Activated T-cell treated with anti-CD3 and anti-CD28 coated beads, Interleukin-2, amount 50 U/mL, for 4 hours (primary cell): ENCODE results near the gene CENPT. TPM values are rescaled to one million over a fixed set of nuclear protein-coding genes. Genes with fewer than 3 reads are reported as not detected.
A peak's percentile ranks its signal among the peaks of the same experiment; 100 is the strongest.
"Not testable (repeated sequence)": the region's sequence is repeated elsewhere in the genome, so short reads cannot be mapped to it uniquely, and the experiment has no call there.

Experiments used
- ATAC-seq, 2 donors: fragments of 200-7000 bp; cut with Tn5 transposase; one replicate each; pipeline ENCODE4 v1.10.0; 2021
- DNase-seq: peaks from one replicate; pipeline ENCODE4 v3.0.0-alpha.2; 2020
- H3K27me3 Mint-ChIP-seq: one replicate; pipeline ENCODE4 v1.8.0; 2021; ENCODE audit warnings: low read depth, mixed read lengths
- H3K36me3 Mint-ChIP-seq: one replicate; pipeline ENCODE4 v1.8.0; 2022; ENCODE audit warnings: mixed read lengths; ENCODE audit not compliant: insufficient read depth
- H3K4me1 Mint-ChIP-seq: one replicate; pipeline ENCODE4 v1.8.0; 2021; ENCODE audit warnings: low read depth, mixed read lengths
- H3K4me3 Mint-ChIP-seq: one replicate; pipeline ENCODE4 v1.8.0; 2021; ENCODE audit warnings: mild to moderate bottlenecking, moderate library complexity, mixed read lengths
- H3K9me3 Mint-ChIP-seq: one replicate; pipeline ENCODE4 v1.8.0; 2021; ENCODE audit warnings: mixed read lengths
- total RNA-seq, 3 donors: library from RNA; stranded (reverse); gene quantifications; one replicate each; pipeline ENCODE4 v1.2.1, GENCODE V29; 2021

CENPT gene
- total RNA-seq, 3 donors from 2014 or later = 40.4 to 52.0 (median 46.3) TPM

- no peak for ATAC-seq
- H3K4me1 Mint-ChIP-seq = peaks cover 50% of the 10 kb centered on the region
- no peak for DNase-seq
- no peaks in the 10 kb centered on the region for H3K9me3 Mint-ChIP-seq
- no peaks in the 10 kb centered on the region for H3K27me3 Mint-ChIP-seq
- H3K36me3 Mint-ChIP-seq = peaks cover 4% of the 10 kb centered on the region
- H3K4me3 Mint-ChIP-seq = peak overlapping the region; percentile 87
These were observed 1.5 kb downstream of the CENPT start for GRCh38 chr16:67846063-67846319.

DNA sequence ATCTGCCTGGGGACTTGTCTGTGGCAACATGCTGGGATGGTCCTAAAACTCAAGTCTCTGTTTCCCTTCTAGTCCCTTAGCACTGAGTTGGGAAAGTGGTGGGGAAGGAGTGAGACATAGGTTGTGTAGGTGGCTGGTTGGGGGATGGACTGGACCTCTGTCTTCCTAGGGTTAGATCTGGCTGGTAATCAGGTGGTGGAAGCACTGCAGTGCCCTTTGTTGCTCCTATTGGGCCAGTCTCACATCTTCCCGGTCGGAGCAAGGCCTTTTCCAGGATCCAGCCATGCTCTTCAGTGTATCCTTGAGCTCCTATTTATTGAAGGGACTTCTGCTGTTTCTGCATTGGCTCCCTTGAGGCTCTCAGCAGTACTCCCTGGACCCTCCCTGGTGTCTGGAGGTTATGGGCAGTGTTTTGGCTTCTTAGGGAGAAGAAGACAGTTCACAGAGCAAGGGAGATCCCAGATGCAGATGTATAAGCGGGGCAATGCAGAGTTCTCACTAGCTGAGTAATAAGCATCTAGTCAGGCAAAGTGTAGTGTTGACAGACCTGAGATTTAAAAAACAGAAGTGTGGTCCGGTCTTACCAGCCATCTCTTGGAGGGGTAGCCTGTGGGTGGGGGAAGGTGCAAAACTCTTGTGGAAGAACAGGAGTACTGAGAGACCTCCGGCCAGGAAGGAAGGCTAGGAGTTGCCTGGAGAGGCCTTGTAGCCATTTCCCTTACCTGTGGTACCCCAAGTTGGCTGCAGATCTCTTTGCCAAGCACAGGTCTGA is 2.0 kb downstream of the CENPT start:
- peak overlapping the region; percentile 87 for H3K4me3 Mint-ChIP-seq

DNA sequence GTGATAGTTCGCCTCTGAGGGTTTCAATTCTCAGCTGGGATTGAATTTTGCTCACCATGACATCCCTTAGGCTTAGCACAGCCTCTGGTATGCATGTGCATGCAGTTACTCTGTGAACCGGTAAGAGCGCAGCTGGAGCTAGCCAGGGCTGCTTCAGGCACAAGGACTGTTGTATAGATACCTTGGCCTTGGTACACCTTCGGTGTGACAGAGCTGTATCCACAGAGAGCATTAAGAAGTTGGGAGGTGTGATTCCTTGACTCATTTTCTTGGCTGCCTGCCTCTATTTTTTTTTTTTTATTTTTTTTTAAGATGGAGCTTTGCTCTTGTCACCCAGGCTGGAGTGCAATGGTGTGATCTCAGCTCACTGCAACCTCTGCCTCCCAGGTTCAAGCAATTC is 3.0 kb downstream of the CENPT start:
- peaks cover 4% of the 10 kb centered on the region for H3K36me3 Mint-ChIP-seq
- no peaks in the 10 kb centered on the region for H3K9me3 Mint-ChIP-seq
- no peaks in the 10 kb centered on the region for H3K27me3 Mint-ChIP-seq
- H3K4me3 Mint-ChIP-seq = peak overlapping the region; percentile 93
- peaks cover 50% of the 10 kb centered on the region for H3K4me1 Mint-ChIP-seq
- ATAC-seq (no peak), DNase-seq (no peak)

More for the DNA sequence above, 2.0 kb downstream of the CENPT start:
- Mint-ChIP-seq H3K9me3 (no peaks in the 10 kb centered on the region), H3K36me3 (peaks cover 4% of the 10 kb centered on the region), H3K4me1 (peaks cover 50% of the 10 kb centered on the region), H3K27me3 (no peaks in the 10 kb centered on the region)
- ATAC-seq = no peak
- DNase-seq = no peak

DNA sequence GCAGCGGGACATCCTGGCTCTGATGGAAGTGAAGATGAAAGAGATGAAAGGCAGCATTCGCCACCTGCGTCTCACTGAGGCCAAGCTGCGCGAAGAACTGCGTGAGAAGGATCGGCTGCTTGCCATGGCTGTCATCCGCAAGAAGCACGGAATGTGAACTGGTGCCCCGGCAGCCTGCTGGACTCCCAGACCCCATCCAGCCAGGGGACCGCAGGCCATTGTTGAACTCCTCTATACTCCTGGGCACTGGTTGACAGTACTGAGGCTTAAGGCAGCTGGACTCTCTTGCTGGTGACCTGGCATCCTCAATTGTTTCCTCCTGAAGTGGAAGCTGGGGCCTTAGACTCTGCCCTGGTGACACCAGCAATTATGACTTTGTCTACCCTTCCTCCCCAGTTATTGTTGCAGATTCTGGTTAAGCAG is 4.1 kb downstream of the CENPT start:
- ATAC-seq = peak in 1 of 2 donors; percentile 0
- no peak for DNase-seq
- no peaks in the 10 kb centered on the region for H3K36me3 Mint-ChIP-seq

DNA sequence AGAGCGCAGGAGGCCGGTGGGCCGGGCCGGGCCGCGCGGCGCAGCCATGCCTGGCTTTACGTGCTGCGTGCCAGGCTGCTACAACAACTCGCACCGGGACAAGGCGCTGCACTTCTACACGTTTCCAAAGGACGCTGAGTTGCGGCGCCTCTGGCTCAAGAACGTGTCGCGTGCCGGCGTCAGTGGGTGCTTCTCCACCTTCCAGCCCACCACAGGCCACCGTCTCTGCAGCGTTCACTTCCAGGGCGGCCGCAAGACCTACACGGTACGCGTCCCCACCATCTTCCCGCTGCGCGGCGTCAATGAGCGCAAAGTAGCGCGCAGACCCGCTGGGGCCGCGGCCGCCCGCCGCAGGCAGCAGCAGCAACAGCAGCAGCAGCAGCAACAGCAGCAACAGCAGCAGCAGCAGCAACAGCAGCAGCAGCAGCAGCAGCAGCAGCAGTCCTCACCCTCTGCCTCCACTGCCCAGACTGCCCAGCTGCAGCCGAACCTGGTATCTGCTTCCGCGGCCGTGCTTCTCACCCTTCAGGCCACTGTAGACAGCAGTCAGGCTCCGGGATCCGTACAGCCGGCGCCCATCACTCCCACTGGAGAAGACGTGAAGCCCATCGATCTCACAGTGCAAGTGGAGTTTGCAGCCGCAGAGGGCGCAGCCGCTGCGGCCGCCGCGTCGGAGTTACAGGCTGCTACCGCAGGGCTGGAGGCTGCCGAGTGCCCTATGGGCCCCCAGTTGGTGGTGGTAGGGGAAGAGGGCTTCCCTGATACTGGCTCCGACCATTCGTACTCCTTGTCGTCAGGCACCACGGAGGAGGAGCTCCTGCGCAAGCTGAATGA is 4.8 kb downstream of the CENPT start:
- H3K27me3 Mint-ChIP-seq = no peaks in the 10 kb centered on the region
- H3K4me3 Mint-ChIP-seq = peak overlapping the region; percentile 93
- peak; percentile 40 for DNase-seq
- no peaks in the 10 kb centered on the region for H3K9me3 Mint-ChIP-seq
- peak; percentile 32 to 36 for ATAC-seq
- no peaks in the 10 kb centered on the region for H3K36me3 Mint-ChIP-seq
- H3K4me1 Mint-ChIP-seq = peaks cover 42% of the 10 kb centered on the region

More for the DNA sequence above, 4.1 kb downstream of the CENPT start:
- Mint-ChIP-seq H3K9me3 (no peaks in the 10 kb centered on the region), H3K4me1 (peaks cover 46% of the 10 kb centered on the region), H3K27me3 (no peaks in the 10 kb centered on the region), H3K4me3 (peak overlapping the region; percentile 93)

DNA sequence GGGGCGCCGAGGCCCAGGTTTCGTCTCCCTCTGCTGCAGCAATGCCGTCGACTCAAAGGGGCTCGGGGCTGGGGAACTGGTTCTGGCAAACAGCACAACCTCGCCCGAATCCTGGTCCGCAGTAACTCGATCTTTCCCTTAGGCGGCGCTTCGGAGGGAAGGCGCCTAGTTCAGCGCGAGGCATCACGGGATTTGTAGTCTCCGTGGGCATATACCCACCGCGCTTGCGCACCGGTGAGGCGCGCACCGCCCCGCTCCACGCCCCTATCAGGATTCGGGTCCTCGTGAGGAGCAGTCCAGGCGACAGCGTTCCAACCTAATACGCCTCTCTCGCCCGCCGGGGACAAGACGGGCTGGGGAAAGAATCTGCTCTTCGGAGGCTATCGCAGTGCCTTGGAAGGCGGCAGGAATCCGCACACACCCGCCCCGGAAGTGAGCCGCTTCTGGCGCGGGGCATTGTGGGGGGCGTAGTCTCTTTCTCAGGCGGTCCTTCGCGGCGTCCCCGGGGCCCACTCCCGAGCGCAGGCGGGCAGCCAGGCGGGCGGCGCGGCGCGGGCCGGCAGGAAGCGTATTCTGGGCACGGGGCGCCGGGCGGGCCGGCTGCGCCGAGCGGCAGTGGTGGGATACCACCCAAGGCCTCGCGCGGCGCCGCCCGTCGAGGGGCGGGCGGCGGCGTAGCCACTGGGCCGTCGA is 5.5 kb downstream of the CENPT start, which contains the start of gene THAP11:
TSS of gene THAP11 (plus strand) at position 505 of the 693 bp plus-strand sequence. CDS start 235 bp downstream, outside the sequence.
- Mint-ChIP-seq H3K4me3 (peak within 1 kb of the TSS; percentile 93), H3K36me3 (no peaks in the 10 kb centered on the region), H3K27me3 (no peaks in the 10 kb centered on the region), H3K9me3 (no peaks in the 10 kb centered on the region), H3K4me1 (peaks cover 39% of the 10 kb centered on the region)
- DNase-seq (peak; percentile 89), ATAC-seq (peak; percentile 56 to 59)

GRCh38 chr16:67841198-67841815 is 6.2 kb downstream of the CENPT start:
- peaks cover 39% of the 10 kb centered on the region for H3K4me1 Mint-ChIP-seq
- DNase-seq = no peak
- ATAC-seq = no peak
- no peaks in the 10 kb centered on the region for H3K9me3 Mint-ChIP-seq
- no peaks in the 10 kb centered on the region for H3K36me3 Mint-ChIP-seq
- peak overlapping the region; percentile 93 for H3K4me3 Mint-ChIP-seq
- no peaks in the 10 kb centered on the region for H3K27me3 Mint-ChIP-seq

GRCh38 chr16:67837811-67838210 is 9.7 kb downstream of the CENPT start:
- H3K27me3 Mint-ChIP-seq = no peaks in the 10 kb centered on the region
- H3K4me3 Mint-ChIP-seq = no peak overlapping the region
- no peaks in the 10 kb centered on the region for H3K9me3 Mint-ChIP-seq
- ATAC-seq (no peak), DNase-seq (no peak)
- H3K36me3 Mint-ChIP-seq = no peaks in the 10 kb centered on the region
- peaks cover 17% of the 10 kb centered on the region for H3K4me1 Mint-ChIP-seq

GRCh38 chr16:67837190-67837589 is 10.3 kb downstream of the CENPT start:
- not testable (repeated sequence) for ATAC-seq, H3K36me3 Mint-ChIP-seq, H3K9me3 Mint-ChIP-seq, DNase-seq, H3K27me3 Mint-ChIP-seq, H3K4me3 Mint-ChIP-seq
- H3K4me1 Mint-ChIP-seq = peaks cover 20% of the 10 kb centered on the region

- Mint-ChIP-seq H3K27me3 (no peaks in the 10 kb centered on the region), H3K9me3 (no peaks in the 10 kb centered on the region), H3K4me1 (peaks cover 15% of the 10 kb centered on the region), H3K4me3 (peak overlapping the region; percentile 89), H3K36me3 (peaks cover 4% of the 10 kb centered on the region)
- ATAC-seq (no peak), DNase-seq (no peak)
These were observed 13.3 kb downstream of the CENPT start for GRCh38 chr16:67834242-67834614.

DNA sequence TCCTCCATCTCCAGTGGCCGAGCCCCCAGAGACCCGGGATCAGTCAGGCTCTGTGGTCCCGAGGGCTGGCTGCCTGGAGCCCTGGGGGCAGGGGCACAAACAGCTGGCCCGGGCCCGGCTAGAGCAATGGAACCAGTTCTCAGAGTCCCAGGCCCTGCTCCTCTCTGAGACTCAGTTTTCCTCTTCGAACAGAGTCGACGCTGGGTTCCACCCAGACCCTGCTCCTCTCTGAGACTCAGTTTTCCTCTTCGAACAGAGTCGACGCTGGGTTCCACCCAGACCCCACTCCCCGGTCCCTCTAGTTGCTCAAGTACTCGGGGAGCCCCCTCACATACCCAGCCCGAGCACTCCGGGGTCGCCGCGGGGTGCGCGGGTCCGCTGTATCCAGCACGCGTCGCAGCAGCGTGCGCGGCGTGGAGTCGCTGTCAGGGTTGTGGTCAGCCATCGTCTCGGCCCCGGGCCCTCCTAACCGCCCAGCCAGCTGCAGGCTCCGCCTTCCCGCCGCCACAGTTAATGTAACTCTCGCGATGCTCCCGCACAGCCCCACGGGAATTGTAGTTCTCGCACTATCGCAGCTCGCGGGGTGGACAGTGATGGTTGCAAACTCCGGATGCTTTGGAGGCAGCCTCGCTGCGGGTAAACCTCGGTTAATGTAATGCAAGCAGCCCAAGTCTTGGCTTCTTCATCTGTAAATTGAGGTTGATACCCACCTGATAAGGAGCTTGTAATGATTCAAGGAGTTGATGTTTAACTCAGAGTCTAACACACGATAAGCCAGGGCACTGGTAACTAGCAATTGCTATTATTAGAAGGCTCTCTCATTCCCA is 13.9 kb downstream of the CENPT start:
- Mint-ChIP-seq H3K4me3 (peak overlapping the region; percentile 89), H3K36me3 (peaks cover 4% of the 10 kb centered on the region), H3K4me1 (peaks cover 15% of the 10 kb centered on the region), H3K9me3 (no peaks in the 10 kb centered on the region), H3K27me3 (no peaks in the 10 kb centered on the region)
- ATAC-seq = peak; percentile 100
- DNase-seq = peak; percentile 86

- H3K36me3 Mint-ChIP-seq = peaks cover 4% of the 10 kb centered on the region
- no peak for DNase-seq
- peak in 1 of 2 donors; percentile 3 for ATAC-seq
These were observed 14.5 kb downstream of the CENPT start for GRCh38 chr16:67833030-67833414.

DNA sequence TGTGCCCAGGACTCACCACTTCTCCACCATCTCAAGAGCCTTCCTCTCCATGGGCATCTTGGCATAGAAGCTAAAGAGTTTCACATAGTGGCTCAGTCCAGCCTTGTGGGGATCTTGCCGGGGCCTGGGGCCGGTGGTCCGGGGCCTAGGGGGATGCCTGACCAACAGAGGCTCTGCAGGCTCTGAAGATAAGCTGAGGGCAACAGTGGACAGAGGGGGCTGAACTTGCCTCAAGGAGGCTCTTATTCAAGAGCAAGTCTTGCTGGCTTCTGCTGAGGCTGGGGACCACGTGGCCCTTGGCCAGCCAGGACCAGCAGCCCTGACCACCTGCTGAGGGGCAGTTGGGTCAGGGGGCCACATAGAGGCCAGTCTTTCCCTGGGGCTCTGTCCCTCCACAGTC is 18.8 kb downstream of the CENPT start:
- Mint-ChIP-seq H3K36me3 (peaks cover 4% of the 10 kb centered on the region), H3K27me3 (no peaks in the 10 kb centered on the region), H3K9me3 (no peaks in the 10 kb centered on the region), H3K4me3 (no peak overlapping the region), H3K4me1 (peaks cover 9% of the 10 kb centered on the region)
- no peak for ATAC-seq
- no peak for DNase-seq

More at GRCh38 chr16:67833030-67833414, 14.5 kb downstream of the CENPT start:
- Mint-ChIP-seq H3K27me3 (no peaks in the 10 kb centered on the region), H3K4me3 (peak overlapping the region; percentile 89), H3K4me1 (peaks cover 15% of the 10 kb centered on the region), H3K9me3 (no peaks in the 10 kb centered on the region)
